ENCODE data around the gene PCK1. TPM values are rescaled to one million over a fixed set of nuclear protein-coding genes. Genes with fewer than 3 reads are reported as not detected.

PCK1 gene
- total and polyA plus RNA-seq, 2 of the 13 experiments (the other 11 are each of a cell fraction or from before 2014, with no cell fraction given), result 6.5 to 12.6 TPM

- TF ChIP-seq MXD1 (CRISPR knock-in tag; IDR thresholded peaks at IDR 0.05) (0 out of 2 replicates have a peak, but pooled peaks have one; percentile 5), ZNF563 (CRISPR knock-in tag; IDR thresholded peaks at IDR 0.05) (no peak), CBX2 (IDR thresholded peaks at IDR 0.05; ENCODE audit: low read depth, low read length) (no peak), CBX2 (CRISPR knock-in tag; IDR thresholded peaks at IDR 0.05; ENCODE audit: low read depth) (no peak), ZFP36L2 (CRISPR knock-in tag; IDR thresholded peaks at IDR 0.05) (no peak), ZNF496 (CRISPR knock-in tag; IDR thresholded peaks at IDR 0.05; ENCODE audit: insufficient replicate concordance) (no peak), FUBP1 (CRISPR knock-in tag; IDR thresholded peaks at IDR 0.05; ENCODE audit: borderline replicate concordance) (no peak), SP1 (IDR thresholded peaks at IDR 0.05) (no peak), SP1 (CRISPR knock-in tag; IDR thresholded peaks at IDR 0.05) (no peak), ZNF180 (CRISPR knock-in tag; IDR thresholded peaks at IDR 0.05; ENCODE audit: borderline replicate concordance, low read depth) (no peak), REL (CRISPR knock-in tag; conservative IDR thresholded peaks at IDR 0.05) (no peak), ZBTB20 (CRISPR knock-in tag; IDR thresholded peaks at IDR 0.05; ENCODE audit: borderline replicate concordance, low read depth) (peak; percentile 75; the same call in 1 of the 2 replicates), ZBTB44 (CRISPR knock-in tag; IDR thresholded peaks at IDR 0.05) (no peak), MEIS1 (CRISPR knock-in tag; IDR thresholded peaks at IDR 0.05; ENCODE audit: borderline replicate concordance) (0 out of 2 replicates have a peak, but pooled peaks have one; percentile 67), ZNF30 (CRISPR knock-in tag; IDR thresholded peaks at IDR 0.05) (no peak), PCBP2 (optimal IDR thresholded peaks at IDR 0.05; ENCODE audit: low read depth, low read length, poor library complexity, severe bottlenecking) (no peak), CEBPZ (IDR thresholded peaks at IDR 0.05; ENCODE audit: low read length) (no peak), LBX2 (CRISPR knock-in tag; IDR thresholded peaks at IDR 0.05; ENCODE audit: borderline replicate concordance) (peak; percentile 79), GATAD2A (CRISPR knock-in tag; IDR thresholded peaks at IDR 0.05) (peak; percentile 82), ZNF280B (CRISPR knock-in tag; IDR thresholded peaks at IDR 0.05; ENCODE audit: borderline replicate concordance) (no peak; the same call in 1 of the 2 replicates), NBN (conservative IDR thresholded peaks at IDR 0.05) (no peak), ZNF343 (CRISPR knock-in tag; IDR thresholded peaks at IDR 0.05) (no peak)
These were observed 25.5 kb downstream of the PCK1 start (continued) for GRCh38 chr20:57586370-57586793.
